ENCODE results near the gene FLT1.

The FLT1 gene, protein sequence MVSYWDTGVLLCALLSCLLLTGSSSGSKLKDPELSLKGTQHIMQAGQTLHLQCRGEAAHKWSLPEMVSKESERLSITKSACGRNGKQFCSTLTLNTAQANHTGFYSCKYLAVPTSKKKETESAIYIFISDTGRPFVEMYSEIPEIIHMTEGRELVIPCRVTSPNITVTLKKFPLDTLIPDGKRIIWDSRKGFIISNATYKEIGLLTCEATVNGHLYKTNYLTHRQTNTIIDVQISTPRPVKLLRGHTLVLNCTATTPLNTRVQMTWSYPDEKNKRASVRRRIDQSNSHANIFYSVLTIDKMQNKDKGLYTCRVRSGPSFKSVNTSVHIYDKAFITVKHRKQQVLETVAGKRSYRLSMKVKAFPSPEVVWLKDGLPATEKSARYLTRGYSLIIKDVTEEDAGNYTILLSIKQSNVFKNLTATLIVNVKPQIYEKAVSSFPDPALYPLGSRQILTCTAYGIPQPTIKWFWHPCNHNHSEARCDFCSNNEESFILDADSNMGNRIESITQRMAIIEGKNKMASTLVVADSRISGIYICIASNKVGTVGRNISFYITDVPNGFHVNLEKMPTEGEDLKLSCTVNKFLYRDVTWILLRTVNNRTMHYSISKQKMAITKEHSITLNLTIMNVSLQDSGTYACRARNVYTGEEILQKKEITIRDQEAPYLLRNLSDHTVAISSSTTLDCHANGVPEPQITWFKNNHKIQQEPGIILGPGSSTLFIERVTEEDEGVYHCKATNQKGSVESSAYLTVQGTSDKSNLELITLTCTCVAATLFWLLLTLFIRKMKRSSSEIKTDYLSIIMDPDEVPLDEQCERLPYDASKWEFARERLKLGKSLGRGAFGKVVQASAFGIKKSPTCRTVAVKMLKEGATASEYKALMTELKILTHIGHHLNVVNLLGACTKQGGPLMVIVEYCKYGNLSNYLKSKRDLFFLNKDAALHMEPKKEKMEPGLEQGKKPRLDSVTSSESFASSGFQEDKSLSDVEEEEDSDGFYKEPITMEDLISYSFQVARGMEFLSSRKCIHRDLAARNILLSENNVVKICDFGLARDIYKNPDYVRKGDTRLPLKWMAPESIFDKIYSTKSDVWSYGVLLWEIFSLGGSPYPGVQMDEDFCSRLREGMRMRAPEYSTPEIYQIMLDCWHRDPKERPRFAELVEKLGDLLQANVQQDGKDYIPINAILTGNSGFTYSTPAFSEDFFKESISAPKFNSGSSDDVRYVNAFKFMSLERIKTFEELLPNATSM (N-terminal part only)

DNA sequence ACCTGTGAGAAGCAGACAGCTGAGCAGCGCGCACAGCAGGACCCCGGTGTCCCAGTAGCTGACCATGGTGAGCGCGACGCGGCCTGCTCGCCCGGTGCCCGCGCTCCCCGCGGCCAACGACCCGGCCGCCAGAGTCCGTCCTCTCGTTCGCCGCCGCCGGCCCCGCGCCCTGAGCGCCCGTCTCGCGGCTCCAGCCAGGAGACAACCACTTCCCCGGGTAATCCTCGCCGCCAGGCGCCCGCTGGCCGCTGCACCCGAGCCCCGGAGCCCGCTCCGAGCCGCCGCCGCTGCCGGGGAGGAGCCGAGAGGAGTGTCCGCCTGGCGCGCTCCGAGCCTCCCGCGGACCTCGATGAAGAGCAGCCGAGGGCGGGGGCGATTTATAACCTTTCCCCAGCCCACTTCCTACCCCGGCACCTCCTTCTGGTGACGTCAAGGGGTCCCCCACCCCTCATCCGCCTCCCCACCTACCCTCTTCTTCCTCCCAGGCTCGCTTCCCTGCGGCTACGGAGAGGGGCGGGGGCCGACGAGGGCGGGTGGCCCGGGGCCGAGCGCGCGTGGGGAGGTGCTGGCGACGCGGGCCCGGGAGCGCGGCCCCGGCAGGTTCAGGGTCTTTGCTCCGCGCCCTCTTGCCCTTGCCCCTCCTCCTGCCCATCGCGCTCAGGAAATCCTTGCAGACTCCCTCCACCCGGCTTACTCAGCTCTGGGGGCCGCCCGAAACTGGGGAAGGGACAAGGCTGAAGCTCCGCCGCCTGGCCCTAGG is at the start of gene FLT1:
Gene FLT1 (minus strand): TSS at position 351 of the 760 bp plus-strand sequence. CDS start 285 bp downstream, at position 66.
- DNase-seq = peak; percentile 47

DNA sequence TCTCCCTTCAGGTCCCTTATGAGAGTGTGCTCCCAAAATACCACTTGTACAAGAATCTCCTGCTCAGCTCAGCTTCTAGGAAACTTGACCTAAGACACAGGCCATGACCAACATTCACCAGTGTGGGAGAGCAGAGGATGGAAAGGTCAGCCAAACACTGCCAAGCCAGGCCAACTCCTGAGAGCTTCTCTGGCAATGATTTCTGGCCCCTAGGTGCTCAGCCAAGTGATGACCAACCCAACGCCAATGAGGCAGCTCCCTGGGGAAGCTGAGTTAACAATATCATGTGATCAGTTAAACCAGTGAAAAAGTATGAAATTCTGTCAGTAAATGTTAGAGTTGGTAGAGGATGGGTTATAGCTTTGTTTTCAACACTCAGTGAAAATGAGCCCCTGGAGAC is 49.1 kb upstream of the FLT1 start:
- DNase-seq = no peak

DNA sequence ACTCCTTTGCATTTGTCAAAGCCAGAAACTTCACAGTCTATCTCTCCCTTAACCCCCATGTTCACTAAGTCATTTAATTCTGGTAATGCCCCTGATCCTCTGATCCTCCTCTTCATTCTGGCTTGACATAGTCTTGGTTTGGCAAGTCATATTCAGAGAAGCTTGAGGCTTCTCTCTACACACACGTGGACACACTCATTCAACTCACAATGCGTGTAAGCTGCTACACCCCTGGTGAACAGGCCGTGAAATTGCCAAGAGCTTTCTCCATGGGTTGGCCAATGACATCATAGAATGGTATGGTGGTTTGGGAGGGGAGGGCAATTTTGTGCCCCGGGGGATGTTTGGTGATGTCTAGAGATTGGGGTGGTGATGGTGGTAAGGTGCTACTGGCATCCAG is 47.9 kb upstream of the FLT1 start:
- DNase-seq = no peak

DNA sequence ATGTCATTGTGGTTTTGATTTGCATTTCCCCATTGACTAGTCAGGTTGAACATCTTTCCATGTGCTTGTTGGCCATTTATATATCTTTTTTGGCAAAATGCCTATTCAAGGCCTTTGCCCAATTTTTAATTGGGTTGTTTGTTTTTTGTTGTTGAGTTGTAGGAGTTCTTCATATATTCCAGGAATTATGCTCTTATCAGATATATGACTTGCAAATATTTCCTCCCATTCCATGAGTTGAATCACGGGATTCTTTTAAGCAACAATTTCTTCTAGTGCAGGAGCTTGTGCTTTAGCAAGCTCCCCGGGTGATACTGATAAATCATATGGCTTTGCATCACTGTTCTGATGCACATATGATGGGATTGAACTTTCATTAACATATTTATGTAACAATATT is 47.0 kb upstream of the FLT1 start:
- no peak for DNase-seq

DNA sequence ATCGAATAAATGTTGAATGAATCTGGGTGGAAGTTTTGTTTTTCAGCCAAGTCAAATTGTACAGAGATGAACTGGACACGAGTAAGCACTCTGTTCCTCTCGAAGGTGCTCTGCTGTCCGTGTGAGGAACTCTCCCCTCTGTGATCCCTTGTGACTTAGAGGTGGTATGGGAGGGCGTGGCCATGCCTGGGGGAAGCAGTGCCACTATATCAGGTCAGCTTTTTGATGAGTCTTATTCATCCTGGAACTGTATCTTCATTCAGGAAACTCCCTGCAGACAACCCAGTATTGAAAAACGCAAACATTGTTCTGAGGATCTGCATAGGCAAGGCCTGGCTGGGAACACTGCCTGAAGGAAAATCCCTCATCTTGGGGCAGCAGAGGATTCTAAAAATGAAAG is 45.7 kb upstream of the FLT1 start:
- DNase-seq = peak; percentile 22

DNA sequence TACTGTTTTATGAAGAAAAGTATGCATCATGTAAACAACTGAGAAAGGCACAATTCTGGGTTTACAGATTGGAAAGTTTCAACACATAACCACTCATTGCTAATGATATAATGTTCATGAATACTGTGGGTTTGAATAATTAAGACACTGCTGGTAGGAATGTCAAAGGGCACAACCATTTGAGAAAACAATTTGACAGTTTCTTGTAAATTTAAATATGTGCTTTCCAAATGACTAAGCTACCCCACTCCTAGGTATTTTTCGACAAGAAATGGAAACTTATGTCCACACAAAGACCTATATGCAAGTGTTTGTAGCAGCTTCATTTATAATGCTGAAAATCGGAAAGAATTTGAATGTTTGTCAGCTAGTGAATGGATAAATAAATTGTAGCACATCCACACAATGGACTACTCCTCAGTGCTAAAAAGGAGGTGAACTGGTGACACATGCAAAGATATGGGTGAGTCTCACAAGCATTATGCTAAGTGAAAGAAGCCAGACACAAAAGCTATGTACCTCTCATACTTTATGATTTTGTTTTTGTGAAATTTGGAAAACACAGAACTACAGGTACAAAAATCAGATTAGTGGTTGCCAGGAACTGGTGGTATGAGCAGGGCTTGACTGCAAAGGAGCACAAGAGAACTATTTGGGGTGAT is 44.8 kb upstream of the FLT1 start:
- no peak for DNase-seq

DNA sequence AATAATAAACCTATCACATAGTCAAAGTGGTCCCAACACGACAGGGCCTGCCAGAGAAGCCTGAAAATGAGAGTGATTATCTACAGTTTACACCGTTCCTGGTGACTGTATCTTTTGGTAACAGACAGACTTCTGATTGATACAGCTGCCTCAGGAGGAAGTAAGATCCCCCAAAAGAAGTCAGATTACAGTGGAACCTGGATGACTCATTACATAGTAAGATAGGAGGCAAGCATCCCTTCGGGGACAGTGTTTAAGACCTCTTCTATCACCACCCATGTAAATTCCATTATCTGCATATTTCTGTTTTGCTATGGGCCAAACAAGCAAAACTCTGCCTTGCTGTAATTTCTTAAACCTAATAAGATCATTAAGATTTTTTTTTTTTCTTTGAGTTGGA is 44.0 kb upstream of the FLT1 start:
- no peak for DNase-seq

DNA sequence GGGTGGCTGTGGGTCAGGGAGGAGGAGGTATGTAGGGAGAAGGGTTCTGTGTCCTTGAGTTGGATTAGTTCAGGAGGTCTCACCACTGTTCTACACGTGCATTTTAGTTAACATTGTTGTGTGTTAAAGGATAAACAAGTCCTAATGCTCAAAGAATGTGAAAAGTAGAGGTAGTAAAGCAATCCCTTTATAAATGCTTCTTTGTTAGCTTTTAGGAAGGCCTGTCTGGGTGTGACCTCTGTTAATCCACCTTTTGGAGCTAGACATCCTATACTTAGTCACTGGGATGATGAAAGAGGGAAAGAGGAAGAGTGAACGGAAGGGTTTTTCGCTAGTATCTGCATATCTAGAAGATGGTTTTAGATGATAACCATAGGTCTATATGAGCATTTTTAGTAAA is 42.2 kb upstream of the FLT1 start:
- no peak for DNase-seq

DNA sequence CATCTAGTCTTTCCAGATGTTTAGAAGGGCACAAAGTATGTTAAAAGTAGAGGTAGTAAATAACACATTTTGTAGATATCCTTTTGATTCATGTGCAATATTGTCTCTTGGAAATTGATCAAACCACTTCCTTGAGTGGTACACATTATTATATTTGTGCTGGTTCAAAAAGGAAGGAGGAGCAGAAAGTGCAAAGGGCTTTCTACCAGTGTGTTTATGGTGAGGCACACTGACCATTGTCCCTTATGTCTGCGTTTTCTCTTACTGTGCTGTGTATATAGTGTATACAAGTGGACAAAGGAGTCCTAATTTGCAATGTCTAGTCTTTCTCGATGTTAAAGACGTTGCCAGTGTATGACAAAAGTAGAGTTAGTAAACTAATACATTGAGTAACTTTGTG is 41.4 kb upstream of the FLT1 start:
- no peak for DNase-seq

DNA sequence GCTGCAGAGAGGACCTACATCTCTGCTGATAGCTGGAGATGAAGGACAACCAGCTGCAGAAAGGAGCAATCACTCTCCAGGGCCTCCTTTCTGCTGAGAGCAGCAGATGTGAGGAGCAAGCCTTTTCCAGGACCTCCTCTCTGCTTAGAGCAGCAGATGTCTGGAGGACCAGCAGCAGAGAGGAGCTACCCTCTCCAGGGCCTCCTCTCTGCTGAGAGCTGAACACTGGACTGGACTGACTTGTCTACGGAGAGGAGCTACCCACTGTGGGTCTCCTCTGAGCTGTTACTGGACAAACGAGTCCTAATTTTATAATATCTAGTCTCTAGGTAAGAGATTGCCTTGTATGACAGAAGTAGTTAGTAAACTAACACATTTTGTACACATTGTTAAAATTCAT is 40.8 kb upstream of the FLT1 start:
- no peak for DNase-seq

DNA sequence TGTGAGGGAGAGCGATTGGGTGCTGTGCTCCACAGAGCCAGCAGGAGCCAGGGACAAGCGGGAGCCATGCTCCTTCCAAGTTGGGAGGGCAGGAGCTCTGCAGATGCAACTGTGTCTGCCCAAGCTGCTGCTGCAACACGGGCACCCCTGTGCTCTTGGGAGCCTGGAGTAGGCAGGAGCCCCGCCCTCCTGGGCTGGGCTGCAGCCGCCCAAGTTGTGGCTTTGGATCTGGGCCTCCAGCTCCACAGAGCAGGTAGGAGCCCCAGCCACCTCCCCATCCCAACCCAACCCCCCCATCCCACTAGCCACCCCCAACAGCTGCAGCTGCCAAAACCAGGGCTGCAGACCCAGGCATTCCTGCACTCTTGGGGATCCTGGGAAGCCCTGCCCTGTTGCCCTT is 39.9 kb upstream of the FLT1 start:
- no peak for DNase-seq

DNA sequence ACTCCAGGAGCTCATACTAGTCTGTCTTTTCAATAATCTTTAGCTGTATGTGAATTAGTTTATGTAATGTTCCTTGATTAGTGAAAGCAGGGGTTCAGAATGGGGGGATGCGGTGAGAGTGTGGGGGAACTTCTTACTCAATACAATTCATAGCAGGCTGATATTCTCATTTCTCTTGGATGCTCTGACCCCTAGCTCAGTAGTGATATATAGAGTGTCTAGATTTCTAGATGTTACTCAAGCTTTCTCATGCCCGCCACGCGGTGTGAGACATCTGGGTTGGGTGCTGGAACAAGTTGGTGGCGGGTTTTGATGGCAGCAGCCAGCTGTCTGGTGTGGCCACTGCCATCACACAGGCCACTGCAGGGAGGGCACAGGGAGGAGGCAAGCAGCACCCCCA is 39.3 kb upstream of the FLT1 start:
- DNase-seq = peak; percentile 34

DNA sequence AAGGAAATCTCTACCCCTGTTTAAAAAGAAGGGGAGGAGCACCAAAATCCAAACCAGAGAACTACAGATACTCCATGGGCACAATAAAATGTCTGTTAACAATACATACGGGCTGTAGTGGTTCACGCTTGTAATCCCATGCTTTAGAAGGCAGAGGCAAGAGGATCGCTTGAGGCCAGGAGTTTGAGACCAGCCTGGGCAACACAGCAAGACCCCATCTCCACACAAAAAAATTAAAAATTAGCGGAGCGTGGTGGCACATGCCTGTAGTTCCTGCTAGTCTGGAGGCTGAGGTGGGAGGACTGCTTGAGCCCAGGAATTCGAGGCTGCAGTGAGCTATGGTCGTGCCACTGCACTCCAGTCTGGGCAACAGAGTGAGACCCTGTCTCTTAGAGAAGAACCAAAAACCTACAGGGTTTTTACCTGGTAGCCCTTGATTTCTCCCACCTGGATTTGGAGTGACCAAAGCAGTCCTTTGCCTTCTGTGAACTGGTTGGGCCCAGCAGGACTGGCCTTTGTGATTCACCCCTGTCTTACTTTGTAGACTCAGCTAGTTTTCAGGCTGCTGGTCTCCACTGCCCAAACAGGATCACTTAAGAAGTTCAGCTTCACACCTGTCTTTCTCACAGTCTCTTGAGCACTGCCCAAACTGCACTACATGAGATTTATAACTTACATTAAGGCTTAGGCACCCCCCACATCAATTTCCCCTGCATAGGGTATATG is 38.7 kb upstream of the FLT1 start:
- no peak for DNase-seq

DNA sequence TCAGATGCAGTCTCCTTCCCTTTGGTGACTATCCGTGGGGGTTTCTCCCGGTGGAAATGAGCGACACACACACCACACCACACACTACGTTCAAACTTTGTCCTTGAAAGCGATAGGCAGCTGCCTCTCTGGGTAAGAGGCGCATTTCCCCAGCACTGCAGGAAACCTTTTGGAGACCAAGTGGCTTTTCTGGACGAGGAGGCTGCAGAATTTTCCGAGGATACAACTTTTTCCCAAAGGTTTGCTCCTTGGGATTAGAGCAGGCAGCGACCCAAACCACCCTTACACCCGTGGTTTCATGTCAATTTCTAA is 38.2 kb upstream of the FLT1 start:
- DNase-seq = no peak

DNA sequence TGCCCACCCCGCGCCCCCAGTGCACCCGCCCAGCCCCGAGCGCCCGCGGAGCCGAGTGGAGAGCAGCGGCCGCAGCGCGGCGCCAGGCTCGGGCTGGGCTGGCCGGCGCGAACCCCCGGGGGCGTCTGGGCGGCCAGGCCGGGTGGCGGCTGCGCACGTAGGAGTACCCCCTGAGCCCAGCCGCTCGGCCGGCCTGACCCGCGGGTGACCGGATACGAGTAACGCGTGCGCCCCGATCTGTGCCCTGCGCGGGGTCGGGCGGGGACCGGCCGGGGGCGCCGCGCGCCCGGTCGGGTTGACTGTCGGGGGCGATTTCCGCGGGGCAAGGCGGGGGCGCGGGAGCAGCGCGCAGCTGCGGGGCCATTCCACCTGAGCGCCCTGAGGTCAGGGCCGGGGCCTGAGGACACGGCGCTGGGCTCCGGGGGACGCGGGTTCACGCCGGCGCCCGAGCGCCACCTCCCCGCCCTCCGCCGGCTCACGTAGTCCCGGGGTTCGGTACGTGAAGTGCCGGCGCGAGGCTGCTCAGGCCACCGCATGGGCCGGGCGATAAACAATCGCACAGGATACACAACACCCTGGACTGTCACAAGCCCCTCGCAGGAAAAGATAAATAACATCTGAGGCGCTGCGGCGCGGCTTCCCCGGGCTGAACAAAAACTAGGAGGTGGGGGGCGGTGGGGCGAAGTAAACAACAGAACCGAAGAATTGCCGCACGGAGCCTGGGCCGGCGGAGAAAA is 37.6 kb upstream of the FLT1 start:
- DNase-seq = peak; percentile 30

DNA sequence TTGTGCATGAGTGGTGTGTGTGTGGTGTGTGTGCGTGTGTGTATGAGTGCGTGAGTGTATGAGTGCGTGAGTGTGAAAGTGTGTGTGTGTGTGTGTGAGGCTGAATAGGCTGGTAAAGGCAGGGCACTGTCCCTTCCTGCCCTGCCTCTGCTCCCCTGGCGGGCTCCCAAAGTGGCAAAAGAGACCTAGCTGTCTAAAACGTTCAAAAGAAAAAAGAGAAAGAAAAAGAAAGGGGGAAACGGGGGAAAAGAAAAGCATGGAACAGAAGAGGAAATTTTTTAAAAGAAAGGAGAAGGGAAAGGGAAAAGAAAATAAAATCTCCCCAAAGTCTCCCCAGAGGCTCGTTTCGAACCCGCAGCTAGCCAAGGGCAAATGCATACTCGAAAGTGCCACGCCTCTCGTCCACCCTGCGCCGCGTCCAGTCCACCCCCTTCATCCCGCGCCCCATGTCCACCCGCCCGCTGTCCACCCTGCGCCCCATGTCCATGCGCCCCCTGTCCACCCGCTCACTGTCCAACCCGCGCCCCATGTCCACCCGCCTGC is 37.0 kb upstream of the FLT1 start:
- no peak for DNase-seq

DNA sequence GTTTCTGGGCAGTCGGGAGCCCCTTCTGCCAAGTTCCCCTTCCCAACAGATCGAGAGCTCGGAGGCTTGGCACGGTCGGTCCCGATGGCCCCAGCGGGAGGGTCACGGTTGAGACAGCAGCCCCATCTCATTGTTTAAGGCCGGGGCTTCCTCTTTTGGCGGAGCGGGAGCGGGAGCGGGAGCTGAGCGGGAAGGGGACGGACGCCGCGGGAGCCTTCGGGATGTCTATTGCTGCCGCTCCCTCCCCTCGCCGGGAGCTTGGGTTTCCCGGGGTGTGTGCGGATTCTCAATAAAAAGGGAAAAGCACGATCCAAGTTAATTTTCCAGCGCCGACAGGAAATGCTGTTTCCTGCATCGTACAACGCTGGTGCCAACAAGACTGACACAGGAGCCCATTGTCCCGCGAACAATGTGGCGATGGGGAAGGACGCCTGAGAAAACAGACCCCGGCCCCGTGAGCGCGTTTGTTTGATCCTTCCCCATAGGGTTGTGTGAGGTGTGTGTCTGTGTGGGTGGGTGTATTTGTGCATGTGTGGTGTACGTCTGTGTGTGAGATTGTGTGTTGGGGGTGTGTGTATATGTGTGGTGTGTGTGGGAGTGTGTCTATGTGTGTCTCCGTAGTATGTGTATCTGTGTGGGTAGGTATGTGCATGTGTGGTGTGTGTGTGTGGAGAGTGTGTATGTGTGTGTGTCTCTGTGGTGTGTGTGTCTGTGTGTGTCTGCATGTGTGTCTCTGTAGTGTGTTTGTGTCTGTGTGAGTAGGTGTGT is 36.3 kb upstream of the FLT1 start:
- no peak for DNase-seq

DNA sequence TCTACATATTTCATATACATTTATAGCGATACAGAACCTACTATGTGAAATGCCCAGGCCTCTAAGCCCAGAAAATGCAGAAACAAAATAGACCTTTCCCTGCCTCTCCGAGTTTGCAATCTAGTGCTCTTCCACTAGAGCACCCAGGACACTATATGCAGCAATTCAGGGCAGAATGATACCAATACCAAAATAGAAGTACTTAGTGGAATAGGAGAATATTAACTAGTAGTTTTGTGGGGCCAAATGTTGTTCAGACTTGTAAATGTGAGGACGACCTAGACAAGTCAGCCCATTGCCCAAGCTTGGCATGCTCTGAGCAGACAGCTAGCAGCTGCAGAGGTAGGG is 35.8 kb upstream of the FLT1 start:
- DNase-seq = no peak

DNA sequence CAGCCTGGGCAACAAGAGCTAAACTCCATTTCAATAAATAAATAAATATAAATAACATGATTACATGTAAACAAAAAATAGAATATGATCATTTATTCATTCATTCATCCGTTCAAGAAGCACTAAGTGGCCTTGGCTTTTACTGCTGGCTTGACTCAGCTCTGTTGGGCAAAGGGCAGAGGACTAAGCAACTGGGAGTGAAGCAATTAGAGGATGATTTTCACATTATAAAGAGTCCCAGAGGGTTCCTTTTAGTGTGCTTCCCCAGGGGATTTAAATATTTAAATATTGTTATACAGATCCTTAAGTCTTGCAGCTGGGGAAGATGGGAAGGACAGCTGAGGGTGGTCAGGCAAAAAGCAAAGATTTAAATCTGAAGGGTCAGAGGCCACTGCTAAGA is 34.9 kb upstream of the FLT1 start:
- DNase-seq = no peak

DNA sequence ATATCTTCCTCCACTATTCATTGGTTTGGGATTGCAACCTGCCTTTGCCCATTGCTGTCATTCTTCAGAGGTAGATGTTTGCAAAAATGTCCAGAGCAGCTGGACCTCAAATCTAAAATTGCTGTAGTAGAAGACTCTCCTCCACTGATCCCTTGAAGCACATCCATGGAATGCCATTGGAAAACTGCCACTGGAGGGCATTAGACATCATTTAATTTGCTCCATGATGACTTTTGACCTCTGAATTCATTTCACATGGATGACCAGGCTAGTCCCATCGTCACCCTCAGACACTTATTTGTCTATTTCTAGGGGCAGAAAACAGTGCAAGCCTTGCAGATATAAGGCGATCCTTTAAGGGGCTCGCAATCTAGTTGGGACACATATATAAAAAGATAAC is 33.9 kb upstream of the FLT1 start:
- no peak for DNase-seq
